Dedifferentiated amniotic fluid mesenchymal stem cell (primary cell): ENCODE results near the gene LIPM.
"Not testable (repeated sequence)": the region's sequence is repeated elsewhere in the genome, so short reads cannot be mapped to it uniquely, and the experiment has no call there.

Experiments
- DNase-seq: peaks from one replicate; pipeline ENCODE4 v3.0.0-alpha.2; 2016; ENCODE audit errors: extremely low spot score

The LIPM gene

GRCh38 chr10:88803641-88804040 lies 1.1 kb downstream of the LIPM start:
- no peak for DNase-seq

- no peak for DNase-seq
These were observed 1.7 kb downstream of the LIPM start for GRCh38 chr10:88804083-88804812.

GRCh38 chr10:88805361-88805760 lies 2.8 kb downstream of the LIPM start:
- DNase-seq: no peak

- no peak for DNase-seq
These were observed 3.4 kb downstream of the LIPM start for GRCh38 chr10:88805924-88806323.

GRCh38 chr10:88809621-88810020 lies 7.1 kb downstream of the LIPM start:
- no peak for DNase-seq

- peak; percentile 71 for DNase-seq
These were observed 7.8 kb downstream of the LIPM start for GRCh38 chr10:88810196-88810961.

- no peak for DNase-seq
These were observed 10.7 kb downstream of the LIPM start for GRCh38 chr10:88813200-88813599.

GRCh38 chr10:88819290-88819689 lies 16.8 kb downstream of the LIPM start:
- no peak for DNase-seq

GRCh38 chr10:88820748-88821401 lies 18.3 kb downstream of the LIPM start:
- peak; percentile 97 for DNase-seq

- DNase-seq: no peak
These were observed 23.9 kb downstream of the LIPM start for GRCh38 chr10:88826388-88826787.

GRCh38 chr10:88827671-88828070 lies 25.1 kb downstream of the LIPM start:
- no peak for DNase-seq

- no peak for DNase-seq
These were observed 25.8 kb downstream of the LIPM start for GRCh38 chr10:88828310-88828709.

GRCh38 chr10:88830643-88831268 lies 28.2 kb downstream of the LIPM start:
- no peak for DNase-seq

GRCh38 chr10:88831709-88832108 lies 29.2 kb downstream of the LIPM start:
- DNase-seq: no peak

GRCh38 chr10:88832376-88832775 lies 29.8 kb downstream of the LIPM start:
- no peak for DNase-seq

- no peak for DNase-seq
These were observed 30.6 kb downstream of the LIPM start for GRCh38 chr10:88833156-88833555.

GRCh38 chr10:88833723-88834122 lies 31.2 kb downstream of the LIPM start:
- no peak for DNase-seq

GRCh38 chr10:88835096-88835909 lies 32.8 kb downstream of the LIPM start:
- peak; percentile 94 for DNase-seq

- DNase-seq: no peak
These were observed 33.3 kb downstream of the LIPM start for GRCh38 chr10:88835910-88836221.

GRCh38 chr10:88837632-88838031 lies 35.1 kb downstream of the LIPM start:
- not testable (repeated sequence) for DNase-seq

GRCh38 chr10:88838766-88839350 lies 36.3 kb downstream of the LIPM start:
- no peak for DNase-seq
